SH-SY5Y (cell line): ENCODE measurements around the gene KLF9.

Experiments
- GATA2 ChIP-seq: IDR thresholded peaks from 2 replicates; pipeline ENCODE4 v1.6.1; 2011; ENCODE audit warnings: mild to moderate bottlenecking, low read depth, low read length
- GATA3 ChIP-seq: IDR thresholded peaks from 2 replicates; pipeline ENCODE4 v1.6.1; 2011; ENCODE audit warnings: low read depth, mild to moderate bottlenecking, low read length, moderate library complexity

The KLF9 gene

DNA sequence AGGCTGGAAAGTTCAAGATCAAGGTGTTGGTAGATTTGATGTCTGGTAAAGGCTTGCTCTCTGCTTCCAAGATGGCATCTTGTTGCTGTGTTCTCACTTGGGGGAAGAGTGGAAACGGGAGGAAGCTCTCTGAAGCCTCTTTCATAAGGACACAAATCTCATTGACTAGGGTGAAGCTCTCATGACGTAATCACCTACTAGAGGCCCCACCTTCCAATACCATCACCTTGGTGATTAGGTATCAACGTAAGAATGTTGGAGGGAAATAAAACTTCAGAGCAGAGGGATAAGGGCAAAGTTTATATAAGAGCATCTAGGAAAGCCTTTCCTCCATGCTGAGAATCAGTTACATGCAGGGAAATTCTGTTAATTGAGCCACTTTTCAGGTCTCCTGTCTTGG lies 15.4 kb upstream of the KLF9 start:
- TF ChIP-seq GATA2 (no peak), GATA3 (no peak)

DNA sequence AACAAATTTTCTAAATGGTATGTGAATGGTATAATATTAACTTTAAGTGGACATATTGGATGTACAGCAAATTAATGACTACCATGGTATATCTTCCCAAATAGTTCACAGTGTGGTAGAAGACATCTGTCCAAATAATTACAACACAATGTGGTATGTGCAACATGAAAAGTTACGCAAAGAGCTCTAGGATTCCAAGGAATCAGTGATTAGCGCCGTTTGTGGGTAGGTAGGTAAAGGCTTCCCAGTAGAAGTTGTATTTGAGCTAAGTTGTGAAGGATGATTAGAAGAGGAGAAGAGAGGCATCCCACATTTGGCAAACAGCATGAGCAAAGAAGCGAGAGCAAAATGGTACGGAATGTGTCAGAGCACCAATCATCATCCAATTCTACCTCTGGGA lies 14.3 kb upstream of the KLF9 start:
- TF ChIP-seq GATA3: no peak
- no peak for TF ChIP-seq GATA2

DNA sequence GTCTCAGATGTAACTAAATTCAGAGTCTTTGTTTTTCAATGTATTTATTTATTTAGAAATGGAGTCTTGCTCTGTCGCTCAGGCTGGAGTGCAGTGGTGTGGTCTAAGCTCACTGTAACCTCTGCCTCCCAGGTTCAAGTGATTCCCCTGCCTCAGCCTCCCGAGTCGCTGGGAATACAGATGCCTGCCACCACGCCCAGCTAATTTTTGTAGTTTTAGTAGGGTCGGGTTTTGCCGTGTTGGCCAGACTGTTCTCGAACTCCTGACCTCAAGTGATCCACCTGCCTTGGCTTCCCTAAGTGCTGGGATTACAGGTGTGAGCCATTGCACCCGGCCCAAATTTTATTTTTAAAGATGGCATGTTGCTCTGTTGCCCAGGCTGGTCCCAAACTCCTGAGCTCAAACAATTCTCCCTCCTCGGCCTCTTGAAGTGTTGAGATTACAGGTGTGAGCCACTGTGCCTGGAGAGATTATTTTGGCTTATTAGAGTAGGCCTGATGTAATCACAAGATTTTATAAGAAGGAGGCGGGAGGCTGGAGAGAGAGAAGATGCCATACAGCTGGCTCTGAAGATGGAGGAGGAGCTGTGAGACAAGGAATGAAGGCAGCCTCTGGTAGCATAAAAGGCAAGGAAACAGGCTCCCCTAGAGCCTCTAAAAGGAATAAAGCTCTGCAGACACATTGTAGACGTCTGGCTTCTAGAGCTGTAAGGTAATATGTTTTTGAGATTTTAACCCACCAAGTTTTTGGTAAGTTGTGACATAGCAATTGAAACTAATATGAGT lies 12.9 kb upstream of the KLF9 start:
- TF ChIP-seq GATA2 (no peak), GATA3 (no peak)

DNA sequence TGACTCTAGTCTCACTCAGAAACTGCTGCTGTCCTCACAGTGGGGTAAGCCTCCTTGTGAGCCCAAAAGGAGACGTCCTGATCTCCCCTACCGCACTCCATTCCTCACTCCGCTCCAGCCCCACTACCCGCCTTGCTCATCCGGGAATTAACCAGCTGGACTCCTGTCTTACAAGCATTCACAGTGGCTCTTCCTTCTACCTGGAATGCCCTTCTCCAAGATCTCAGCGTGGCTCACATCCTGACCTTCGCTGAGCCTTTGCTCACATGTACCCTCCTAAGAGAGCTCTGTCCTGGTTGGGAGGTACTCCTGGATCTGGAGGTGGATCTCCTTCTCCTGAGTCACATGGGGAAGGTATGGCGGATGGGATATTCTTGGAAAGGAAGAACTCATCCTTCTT lies 10.7 kb upstream of the KLF9 start:
- TF ChIP-seq GATA2: no peak
- TF ChIP-seq GATA3: no peak

DNA sequence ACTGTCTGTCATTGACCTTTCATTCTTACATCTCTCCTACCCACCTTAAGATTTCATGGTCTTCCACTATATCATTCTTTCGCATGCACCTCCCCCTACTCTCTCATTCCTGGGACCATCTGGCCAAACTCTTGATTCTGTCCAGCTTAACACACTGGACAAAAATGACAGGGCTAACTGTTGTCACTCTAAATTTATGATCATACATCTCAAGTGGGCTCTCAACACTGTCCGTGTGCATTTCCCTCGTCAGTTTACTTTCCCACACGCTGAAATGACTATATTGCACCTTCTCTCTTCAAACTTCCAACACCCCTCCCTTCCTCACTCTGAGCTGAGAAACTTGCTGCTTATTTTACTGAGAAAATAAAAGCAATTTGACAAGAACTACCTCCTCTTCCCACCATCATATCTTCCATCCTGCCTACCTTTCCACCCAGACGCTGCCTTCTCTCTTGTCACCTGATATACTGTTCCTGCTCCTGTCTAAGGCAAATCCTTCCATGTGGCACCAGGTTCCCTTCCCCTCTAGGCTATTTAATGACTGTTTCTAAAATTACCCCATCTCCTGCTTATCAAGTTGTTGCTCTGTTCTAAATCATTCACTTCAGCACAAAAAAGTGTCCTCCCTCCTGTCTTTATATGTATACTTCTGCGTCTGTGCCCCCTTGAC lies 8.1 kb upstream of the KLF9 start:
- TF ChIP-seq GATA2: no peak
- TF ChIP-seq GATA3: no peak

DNA sequence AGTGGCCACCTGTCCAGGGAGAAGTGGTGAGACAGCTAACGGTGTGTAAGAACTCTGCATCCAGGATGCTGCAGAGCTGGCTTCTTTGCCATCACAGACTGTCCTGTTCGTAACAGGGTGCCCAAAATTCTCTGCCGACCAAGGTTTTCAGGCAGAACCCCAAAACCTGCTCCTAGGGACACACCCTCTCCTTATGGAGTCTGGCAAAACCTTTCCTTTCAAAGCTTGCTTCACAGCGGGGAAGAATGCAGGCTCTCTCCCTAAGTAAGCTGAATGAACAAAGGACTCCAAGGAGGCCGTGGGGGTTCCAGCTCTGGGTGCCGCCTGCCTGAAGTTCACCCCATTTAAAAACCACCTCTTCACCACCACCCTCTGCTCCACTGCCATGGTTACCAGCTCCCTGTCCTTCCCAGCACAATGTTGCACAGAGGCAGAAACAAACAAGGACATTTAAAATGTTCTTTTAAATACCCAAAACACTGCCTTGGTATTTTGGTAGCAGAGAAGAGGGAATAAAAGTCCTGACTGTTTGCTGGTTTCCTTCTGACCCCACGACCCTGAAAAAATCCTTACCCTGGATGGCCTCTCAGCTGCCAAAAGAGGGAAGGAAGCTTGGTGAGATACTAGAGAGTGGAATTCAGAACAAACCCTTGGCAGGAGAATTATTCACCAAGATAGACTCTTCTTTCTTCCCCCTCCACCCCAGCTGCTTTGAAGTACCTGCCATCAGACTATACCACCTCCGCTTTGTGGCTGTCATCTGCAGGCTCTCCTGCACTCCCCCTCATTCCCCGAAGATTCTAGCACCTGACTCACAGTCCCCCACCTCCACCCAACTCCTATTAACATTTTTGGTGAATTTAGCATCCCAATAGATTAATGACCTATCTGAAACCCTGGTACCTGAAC lies 7.1 kb upstream of the KLF9 start:
- TF ChIP-seq GATA2 (no peak), GATA3 (no peak)

DNA sequence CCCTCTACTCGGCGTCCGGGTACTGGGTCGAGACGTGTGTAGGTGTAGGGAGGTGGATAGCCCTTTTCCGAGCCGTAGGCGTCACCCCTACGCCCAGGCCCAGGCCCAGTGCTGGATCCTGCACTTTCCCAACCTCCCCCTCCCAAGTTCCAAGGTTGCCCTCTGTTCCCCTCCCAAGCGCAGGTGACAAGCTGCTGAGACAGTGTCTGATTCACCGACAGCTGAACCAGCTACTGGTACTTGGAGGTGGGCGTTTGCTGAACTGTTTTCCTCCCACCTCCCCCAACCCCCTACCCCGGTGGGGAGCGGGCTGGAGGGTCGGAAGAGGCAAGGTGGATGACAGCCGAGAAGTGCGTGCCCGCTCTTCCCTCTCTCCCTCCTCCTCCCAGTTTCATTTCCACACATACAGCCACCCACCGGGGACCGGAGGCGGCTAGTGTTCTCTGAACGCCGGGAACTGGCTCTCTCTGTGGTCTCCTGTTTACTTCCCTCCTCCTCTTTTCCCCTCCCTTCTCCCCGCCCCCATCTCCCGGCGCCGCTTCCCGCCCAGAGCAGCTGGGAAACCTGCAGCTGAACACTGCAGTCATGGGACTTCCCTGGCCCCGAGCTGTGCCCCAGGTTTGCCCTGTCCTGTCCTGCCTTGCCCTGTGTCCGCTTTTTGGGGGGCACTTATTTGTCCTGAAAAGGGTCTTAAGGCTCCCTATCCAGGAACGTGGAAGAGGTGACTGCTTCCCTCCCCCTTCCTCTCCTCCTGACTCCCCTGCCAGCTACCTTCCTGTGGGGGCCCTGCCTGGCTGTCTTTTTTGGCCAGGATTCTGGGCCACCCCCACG lies 6.2 kb upstream of the KLF9 start:
- TF ChIP-seq GATA2 (no peak), GATA3 (no peak)

DNA sequence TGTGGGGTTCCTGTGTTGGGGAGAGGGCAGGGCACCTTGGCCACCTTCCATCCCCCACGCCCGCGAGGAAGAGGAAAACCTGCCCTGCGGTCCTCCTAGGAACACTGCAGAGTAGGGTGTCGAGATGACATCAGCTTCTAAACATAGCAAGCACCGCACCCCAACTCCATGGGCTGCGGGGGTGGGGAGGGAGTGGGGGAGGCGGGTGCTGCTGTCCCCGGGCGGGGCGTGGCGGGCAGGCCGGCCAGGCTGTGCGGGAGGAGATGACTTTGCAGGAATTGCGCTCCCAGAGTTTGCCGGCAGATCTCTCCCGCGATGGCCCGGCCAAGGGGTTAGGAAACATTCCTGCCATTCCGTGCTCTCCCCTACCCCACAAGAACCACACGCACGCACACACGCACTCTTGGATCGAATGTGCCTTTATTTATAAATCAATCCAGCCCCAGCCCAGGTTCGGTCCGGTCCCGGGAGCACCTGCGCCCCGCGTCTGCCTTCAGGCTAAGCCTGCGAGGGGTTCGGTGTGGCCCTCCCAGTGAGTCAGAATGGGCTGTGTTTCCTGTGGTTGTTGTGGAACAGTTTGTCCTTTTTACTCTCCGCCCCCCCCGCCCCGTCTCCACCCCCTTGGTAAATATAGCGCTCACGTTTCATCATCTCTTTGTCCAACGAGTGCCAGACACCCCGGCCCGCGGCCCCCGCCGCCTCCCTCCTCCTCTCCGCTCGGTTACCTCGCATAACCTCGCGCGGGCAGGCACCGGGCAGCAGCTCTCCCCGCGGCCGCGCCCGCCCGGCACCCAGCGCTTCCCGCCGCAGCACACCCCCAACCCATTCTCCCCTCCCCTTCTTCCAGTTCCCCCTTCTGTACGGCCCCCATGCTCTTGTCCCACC lies 5.3 kb upstream of the KLF9 start:
- no peak for TF ChIP-seq GATA3
- peak; percentile 12; the same call in 1 of the 2 replicates for TF ChIP-seq GATA2

DNA sequence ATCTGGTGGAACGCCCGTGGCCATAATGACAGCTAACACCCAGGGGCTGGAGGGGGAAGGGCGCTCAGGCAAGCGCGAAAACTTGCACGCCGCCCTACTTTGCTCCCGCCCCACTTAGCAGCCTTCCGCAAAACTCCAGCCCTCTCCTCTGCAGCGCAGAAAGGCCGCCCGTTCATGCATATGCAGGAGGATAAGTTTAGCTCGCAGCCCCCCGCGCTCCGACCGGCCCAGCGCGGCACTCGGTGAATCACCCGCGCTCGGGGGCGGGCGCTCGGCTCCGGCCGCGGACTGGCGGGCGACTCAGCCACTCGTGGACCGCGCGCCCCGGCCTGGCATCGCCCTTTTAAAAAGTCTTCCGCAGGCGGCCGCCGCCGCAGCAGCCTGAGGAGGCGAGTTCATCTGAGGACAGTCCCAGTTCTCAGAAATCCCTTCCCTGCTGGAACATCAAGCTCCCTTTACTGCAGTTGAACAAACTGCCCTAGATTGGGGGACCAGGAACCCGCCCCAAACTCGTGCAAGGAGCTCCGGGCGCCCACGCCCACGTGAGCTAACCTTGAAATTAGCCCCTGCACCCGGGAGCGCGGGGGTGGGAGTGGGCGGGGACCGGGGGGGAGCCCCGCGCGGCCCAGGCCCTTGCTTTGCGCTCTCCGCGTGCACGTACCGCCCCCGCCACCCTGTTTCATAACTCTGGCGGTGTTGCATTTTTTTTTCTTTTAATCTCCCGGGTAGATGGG lies 4.5 kb upstream of the KLF9 start:
- TF ChIP-seq GATA3: no peak
- TF ChIP-seq GATA2: no peak

DNA sequence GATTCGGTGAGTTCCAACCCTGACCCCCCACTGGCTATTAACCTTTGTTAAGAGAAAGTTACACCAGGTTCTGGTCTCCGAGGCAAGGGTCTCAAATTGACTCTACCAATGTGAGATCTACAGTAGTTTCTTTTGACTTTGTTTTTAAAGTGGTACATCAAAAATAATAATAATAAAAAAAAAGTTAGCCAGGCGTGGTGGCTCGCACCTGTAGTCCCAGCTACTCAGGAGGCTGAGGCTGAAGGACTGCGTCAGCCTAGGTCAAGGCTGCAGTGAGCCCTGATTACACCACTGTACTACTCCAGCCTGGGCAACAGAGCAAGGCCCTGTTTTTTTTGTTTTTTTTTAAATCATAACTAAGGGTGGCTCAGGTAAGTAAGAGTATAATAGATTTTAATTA lies 1.0 kb upstream of the KLF9 start:
- TF ChIP-seq GATA2 (no peak), GATA3 (no peak)

DNA sequence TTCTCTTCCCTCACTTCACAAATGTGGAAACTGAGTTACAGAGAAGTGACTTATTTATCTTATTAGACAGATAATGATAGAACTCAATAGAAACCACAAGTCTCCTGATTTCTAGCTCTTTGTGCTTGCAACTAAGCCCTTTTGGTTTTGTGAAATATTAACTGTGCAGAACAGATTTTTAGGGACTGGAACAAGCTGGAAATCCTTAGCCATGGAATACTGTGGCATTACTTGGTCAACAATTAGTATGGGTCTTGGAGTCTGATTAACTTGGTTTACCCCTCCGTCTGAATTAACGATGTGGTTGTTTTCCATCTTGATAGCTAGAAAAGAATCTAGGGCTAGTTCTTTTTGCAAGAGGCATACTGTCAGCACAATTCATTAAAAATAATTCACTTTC lies 584 bp upstream of the KLF9 start:
- TF ChIP-seq GATA3 (no peak), GATA2 (no peak)

DNA sequence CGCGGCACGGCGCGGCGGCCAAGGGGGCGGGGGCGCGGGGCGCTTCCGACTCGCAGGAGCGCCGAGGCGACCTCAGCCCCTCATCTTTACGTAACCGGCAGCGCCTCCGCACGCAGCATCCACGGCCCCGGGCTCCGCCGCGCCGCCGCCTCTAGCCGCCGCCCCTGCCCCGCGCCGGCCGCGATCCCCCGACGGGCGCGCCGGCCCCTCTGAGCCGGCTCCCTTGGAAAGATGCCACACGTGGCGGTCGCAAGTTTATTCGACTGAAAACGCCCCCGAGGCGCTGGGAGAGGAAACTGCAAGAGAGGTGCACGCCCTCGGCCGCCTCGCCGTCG lies 1.0 kb downstream of the KLF9 start:
- no peak for TF ChIP-seq GATA2
- no peak for TF ChIP-seq GATA3
